T-helper 2 cell (primary cell): ENCODE measurements around the gene ARNT2.

Source experiments
- DNase-seq, 5 experiments: peaks; one replicate each; pipeline versions ENCODE4 v3.0.0 to v3.0.0-alpha.2; 2012 to 2022

The ARNT2 gene

GRCh38 chr15:80466543-80466942 lies 62.4 kb downstream of the ARNT2 start:
- DNase-seq: no peak

GRCh38 chr15:80467311-80467714 lies 63.1 kb downstream of the ARNT2 start:
- DNase-seq: no peak

GRCh38 chr15:80468796-80469195 lies 64.6 kb downstream of the ARNT2 start:
- DNase-seq: no peak

GRCh38 chr15:80471881-80472280 lies 67.7 kb downstream of the ARNT2 start:
- DNase-seq: no peak

GRCh38 chr15:80473286-80474223 lies 69.4 kb downstream of the ARNT2 start:
- DNase-seq: no peak

- no peak for DNase-seq
These were observed 70.3 kb downstream of the ARNT2 start for GRCh38 chr15:80474224-80475215.

GRCh38 chr15:80475572-80475971 lies 71.4 kb downstream of the ARNT2 start:
- no peak for DNase-seq

GRCh38 chr15:80476036-80476435 lies 71.9 kb downstream of the ARNT2 start:
- DNase-seq: no peak

GRCh38 chr15:80478075-80478474 lies 73.9 kb downstream of the ARNT2 start:
- DNase-seq: no peak

- DNase-seq: no peak
These were observed 75.0 kb downstream of the ARNT2 start for GRCh38 chr15:80479191-80479590.

GRCh38 chr15:80480171-80480811 lies 76.1 kb downstream of the ARNT2 start:
- no peak for DNase-seq

- no peak for DNase-seq
These were observed 76.7 kb downstream of the ARNT2 start for GRCh38 chr15:80480909-80481308.

GRCh38 chr15:80482696-80483095 lies 78.5 kb downstream of the ARNT2 start:
- no peak for DNase-seq

GRCh38 chr15:80483725-80484161 lies 79.6 kb downstream of the ARNT2 start:
- no peak for DNase-seq

- DNase-seq: no peak
These were observed 80.2 kb downstream of the ARNT2 start for GRCh38 chr15:80484333-80484864.

- no peak for DNase-seq
These were observed 81.4 kb downstream of the ARNT2 start for GRCh38 chr15:80485370-80486164.

- no peak for DNase-seq
These were observed 83.7 kb downstream of the ARNT2 start for GRCh38 chr15:80487839-80488390.

GRCh38 chr15:80489030-80489594 lies 84.9 kb downstream of the ARNT2 start:
- no peak for DNase-seq

- DNase-seq: no peak
These were observed 86.3 kb downstream of the ARNT2 start for GRCh38 chr15:80490431-80490990.

- no peak for DNase-seq
These were observed 87.1 kb downstream of the ARNT2 start for GRCh38 chr15:80491163-80491847.
